ENCODE measurements around the gene ANO2. TPM values are rescaled to one million over a fixed set of nuclear protein-coding genes. Genes with fewer than 3 reads are reported as not detected.

ANO2 gene
- total RNA-seq, 2 donors from 2014 or later, result 14.3 to 28.5 TPM

DNA sequence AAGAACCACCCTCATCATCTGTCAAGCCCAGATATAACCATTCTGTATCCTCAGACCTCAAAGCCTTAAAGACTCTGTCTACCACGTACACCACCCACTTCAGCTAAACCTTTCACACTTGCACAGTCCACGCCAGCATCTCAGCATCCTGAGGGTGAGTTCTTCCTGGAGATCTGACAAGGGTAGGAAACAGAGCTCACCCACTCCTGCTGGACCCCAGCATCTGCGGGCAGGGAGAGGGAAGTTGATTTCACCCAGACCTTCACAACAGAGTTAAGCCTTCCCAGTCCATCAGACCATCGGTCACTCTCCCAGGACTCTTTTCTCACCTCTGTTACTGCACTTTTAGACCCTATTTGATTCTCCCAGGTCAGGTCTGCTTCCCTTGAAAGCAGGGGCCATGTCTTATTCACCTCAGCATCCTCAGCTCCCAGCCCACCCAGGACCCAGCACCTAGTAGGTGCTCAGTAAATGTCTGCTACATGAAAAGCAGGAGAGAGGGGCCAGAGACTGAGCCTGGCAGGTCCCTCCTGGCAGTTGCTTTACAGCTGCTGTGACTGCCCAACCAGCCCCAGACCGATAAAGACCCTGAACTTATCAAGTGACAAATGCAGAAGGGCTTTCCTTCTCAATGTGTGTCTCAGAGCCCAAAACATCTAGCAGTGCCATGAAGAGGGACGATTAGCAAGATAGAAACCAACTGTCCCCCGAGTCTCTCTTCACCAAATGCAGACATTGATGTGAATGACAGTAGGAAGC, 34.1 kb downstream of the ANO2 start:
- Mint-ChIP-seq H3K4me3 (no peak overlapping the region), H3K36me3 (ENCODE audit: low read depth) (peaks cover 16% of the 10 kb centered on the region), H3K27ac (no peak overlapping the region), H3K9me3 (no peaks in the 10 kb centered on the region), H3K4me1 (peaks cover 9% of the 10 kb centered on the region), H3K27me3 (ENCODE audit: insufficient read depth) (no peaks in the 10 kb centered on the region)
- H3K9ac ChIP-seq (ENCODE audit: extremely low read depth, low read length, poor library complexity, severe bottlenecking), result no peak overlapping the region
- peak; percentile 30 for DNase-seq
- no peak overlapping the region for H3K4me3 ChIP-seq (ENCODE audit: low read length)
- no peaks in the 10 kb centered on the region for H3K27me3 ChIP-seq (ENCODE audit: control insufficient read depth, insufficient read depth, low read length, poor library complexity, severe bottlenecking)
- no peak overlapping the region for H3K27ac ChIP-seq (ENCODE audit: low read depth, low read length)
- H3K36me3 ChIP-seq (ENCODE audit: control insufficient read depth, insufficient read depth, low read length), result no peaks in the 10 kb centered on the region
- H3K9me3 ChIP-seq (ENCODE audit: control insufficient read depth, low read length), result no peaks in the 10 kb centered on the region
- 93 to 96% methylated on average over 5 to 7 of the region's 7 CpGs for WGBS, 2 experiments (ENCODE audit: insufficient coverage in 1 of 2, insufficient read length in 1 of 2)
- H3K4me1 ChIP-seq (ENCODE audit: control insufficient read depth, insufficient read depth, low read length), result no peaks in the 10 kb centered on the region
- TF ChIP-seq CTCF (conservative IDR thresholded peaks at IDR 0.05), result no peak

DNA sequence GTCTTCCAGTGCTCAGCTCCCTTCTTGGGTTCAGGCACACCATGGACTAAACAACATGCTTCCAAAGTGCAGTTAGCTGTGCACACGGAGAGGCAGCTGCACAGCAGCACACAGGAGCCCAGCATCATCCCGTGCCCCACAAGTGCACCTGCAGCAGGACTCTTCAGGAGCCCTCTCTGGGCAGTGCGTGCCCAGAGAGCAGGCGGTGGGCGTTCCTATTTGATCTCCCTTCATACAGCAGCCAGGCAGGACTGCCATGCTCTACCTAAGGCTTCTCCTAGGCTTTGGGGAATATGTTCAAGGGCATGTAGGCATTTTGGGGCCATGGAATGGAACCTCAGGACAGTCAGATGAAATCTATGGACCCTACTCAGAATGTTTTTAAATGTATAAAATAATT, 35.5 kb downstream of the ANO2 start:
- peak; percentile 19 for DNase-seq
- H3K27me3 ChIP-seq (ENCODE audit: control insufficient read depth, insufficient read depth, low read length, poor library complexity, severe bottlenecking), result no peaks in the 10 kb centered on the region
- WGBS, 2 experiments (ENCODE audit: insufficient coverage in 1 of 2, insufficient read length in 1 of 2), result 92 to 100% methylated on average over 3 to 5 of the region's 5 CpGs
- H3K27ac ChIP-seq (ENCODE audit: low read depth, low read length), result no peak overlapping the region
- peaks cover 10% of the 10 kb centered on the region for H3K36me3 Mint-ChIP-seq (ENCODE audit: low read depth)
- H3K4me3 Mint-ChIP-seq, result no peak overlapping the region
- peaks cover 15% of the 10 kb centered on the region for H3K4me1 Mint-ChIP-seq
- no peaks in the 10 kb centered on the region for H3K36me3 ChIP-seq (ENCODE audit: control insufficient read depth, insufficient read depth, low read length)
- no peaks in the 10 kb centered on the region for H3K27me3 Mint-ChIP-seq (ENCODE audit: insufficient read depth)
- TF ChIP-seq CTCF (conservative IDR thresholded peaks at IDR 0.05), result no peak
- no peak overlapping the region for H3K9ac ChIP-seq (ENCODE audit: extremely low read depth, low read length, poor library complexity, severe bottlenecking)
- H3K9me3 Mint-ChIP-seq, result no peaks in the 10 kb centered on the region
- H3K4me3 ChIP-seq (ENCODE audit: low read length), result no peak overlapping the region
- H3K4me1 ChIP-seq (ENCODE audit: control insufficient read depth, insufficient read depth, low read length), result no peaks in the 10 kb centered on the region
- H3K27ac Mint-ChIP-seq, result no peak overlapping the region
- no peaks in the 10 kb centered on the region for H3K9me3 ChIP-seq (ENCODE audit: control insufficient read depth, low read length)

GRCh38 chr12:5908251-5908650, 36.8 kb downstream of the ANO2 start:
- Mint-ChIP-seq H3K36me3 (ENCODE audit: low read depth) (peaks cover 15% of the 10 kb centered on the region), H3K27ac (no peak overlapping the region), H3K4me3 (no peak overlapping the region), H3K27me3 (ENCODE audit: insufficient read depth) (no peaks in the 10 kb centered on the region), H3K9me3 (no peaks in the 10 kb centered on the region), H3K4me1 (peaks cover 18% of the 10 kb centered on the region)
- Histone ChIP-seq H3K9me3 (ENCODE audit: control insufficient read depth, low read length) (no peaks in the 10 kb centered on the region), H3K4me1 (ENCODE audit: control insufficient read depth, insufficient read depth, low read length) (no peaks in the 10 kb centered on the region), H3K9ac (ENCODE audit: extremely low read depth, low read length, poor library complexity, severe bottlenecking) (no peak overlapping the region), H3K27ac (ENCODE audit: low read depth, low read length) (no peak overlapping the region), H3K36me3 (ENCODE audit: control insufficient read depth, insufficient read depth, low read length) (no peaks in the 10 kb centered on the region), H3K27me3 (ENCODE audit: control insufficient read depth, insufficient read depth, low read length, poor library complexity, severe bottlenecking) (no peaks in the 10 kb centered on the region), H3K4me3 (ENCODE audit: low read length) (no peak overlapping the region)
- no peak for TF ChIP-seq CTCF (conservative IDR thresholded peaks at IDR 0.05)
- DNase-seq, result peak; percentile 34
- 95 to 100% methylated on average over 2 to 7 of the region's 7 CpGs for WGBS, 2 experiments (ENCODE audit: insufficient coverage in 1 of 2, insufficient read length in 1 of 2)

All from endodermal cell (in vitro differentiated cells).